ENCODE measurements around the gene C19orf81. TPM values are rescaled to one million over a fixed set of nuclear protein-coding genes. Genes with fewer than 3 reads are reported as not detected.

Gene C19orf81
- total and polyA plus RNA-seq, 2 of the 13 experiments (the other 11 are each of a cell fraction or from before 2014, with no cell fraction given), result not detected

DNA sequence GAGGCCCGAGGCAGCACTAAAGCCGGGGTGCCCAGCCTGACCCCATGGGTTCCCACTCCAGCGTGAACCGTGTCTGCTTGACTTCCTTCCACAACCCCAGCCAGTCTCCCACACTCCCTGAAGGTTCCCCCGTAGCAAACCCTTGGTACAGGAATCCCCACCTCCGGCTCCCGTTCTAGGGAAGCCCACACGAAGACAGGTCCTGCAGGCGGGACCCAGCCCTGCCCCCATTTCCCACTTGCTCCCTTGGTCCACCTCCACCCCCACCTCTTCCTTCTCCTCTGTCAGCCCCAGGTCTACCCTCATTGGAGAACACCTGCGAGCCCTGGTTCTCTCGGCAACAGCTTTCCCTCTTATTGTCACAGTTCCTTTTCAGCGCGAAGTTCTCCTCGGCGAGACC is 23.9 kb downstream of the C19orf81 start:
- no peak overlapping the region for H3K4me3 ChIP-seq (replicated peaks in 1 of 3; ENCODE audit: insufficient read depth in 1 of 3, low read depth in 2 of 3, low read length in 3 of 3)
- FAIRE-seq (no peak), ATAC-seq (no peak), DNase-seq (ENCODE audit: low spot score) (no peak)
- ChIA-PET POLR2A (no interaction called here), CTCF (ENCODE audit: low intra/inter-chr PET ratio, low total read pairs) (no interaction called here)
- H3K9ac ChIP-seq (ENCODE audit: insufficient read depth, low read depth, low read length), result no peak overlapping the region
- no peaks in the 10 kb centered on the region for H3K9me3 ChIP-seq (ENCODE audit: low read length)
- no peaks in the 10 kb centered on the region for H3K4me1 ChIP-seq (ENCODE audit: insufficient read depth, low read length)
- no peaks in the 10 kb centered on the region for H3K79me2 ChIP-seq (ENCODE audit: insufficient read depth, low read length)
- H3K4me2 ChIP-seq (ENCODE audit: low read depth, low read length), result no peak overlapping the region
- no peak overlapping the region for H2AFZ ChIP-seq (ENCODE audit: low read length)
- in situ Hi-C loops (cut with HindIII; ENCODE audit: extremely low pct_ligation_motif_present, low pct_unique_long_range_greater_than_20kb) (no loop called here), intact Hi-C loops (cut with micrococcal nuclease; ENCODE audit: unreplicated experiment) (no loop called here)
- H4K20me1 ChIP-seq (ENCODE audit: insufficient read depth, low read length), result no peaks in the 10 kb centered on the region
- peaks cover 4 to 35% of the 10 kb centered on the region in 2 experiments; a peak in 4 of 5 replicates for H3K27me3 ChIP-seq (ENCODE audit: control insufficient read depth in 1 of 2, insufficient read depth in 2 of 2, low read length in 2 of 2)
- no peak overlapping the region for H3K27ac ChIP-seq (ENCODE audit: extremely low read length, insufficient read depth, low read length)
- WGBS (ENCODE audit: low lambda C conversion rate), result 4% methylated on average over 12 of the region's 15 CpGs
- no peaks in the 10 kb centered on the region for H3K36me3 ChIP-seq (replicated peaks in 1 of 2; ENCODE audit: control insufficient read depth in 1 of 2, insufficient read depth in 2 of 2, low read length in 2 of 2)
- BruUV-seq (replicated peaks), result no TSS peak
- TF ChIP-seq ATF7-NPFF (CRISPR knock-in tag; IDR thresholded peaks at IDR 0.05; ENCODE audit: low read depth) (no peak), PCBP2 (optimal IDR thresholded peaks at IDR 0.05; ENCODE audit: low read depth, low read length, poor library complexity, severe bottlenecking) (no peak), ZNF703 (CRISPR knock-in tag; IDR thresholded peaks at IDR 0.05; ENCODE audit: borderline replicate concordance) (no peak), ZNF510 (CRISPR knock-in tag; IDR thresholded peaks at IDR 0.05; ENCODE audit: low read depth) (no peak), NR1H2 (CRISPR knock-in tag; IDR thresholded peaks at IDR 0.05; ENCODE audit: borderline replicate concordance, low read depth) (no peak), ZNF143 (CRISPR knock-in tag; IDR thresholded peaks at IDR 0.05) (no peak), KDM4B (CRISPR knock-in tag; IDR thresholded peaks at IDR 0.05) (no peak), SP2 (CRISPR knock-in tag; IDR thresholded peaks at IDR 0.05) (no peak), ZNF33A (CRISPR knock-in tag; IDR thresholded peaks at IDR 0.05; ENCODE audit: borderline replicate concordance) (no peak)
- TF ChIP-seq, protein P1, sequence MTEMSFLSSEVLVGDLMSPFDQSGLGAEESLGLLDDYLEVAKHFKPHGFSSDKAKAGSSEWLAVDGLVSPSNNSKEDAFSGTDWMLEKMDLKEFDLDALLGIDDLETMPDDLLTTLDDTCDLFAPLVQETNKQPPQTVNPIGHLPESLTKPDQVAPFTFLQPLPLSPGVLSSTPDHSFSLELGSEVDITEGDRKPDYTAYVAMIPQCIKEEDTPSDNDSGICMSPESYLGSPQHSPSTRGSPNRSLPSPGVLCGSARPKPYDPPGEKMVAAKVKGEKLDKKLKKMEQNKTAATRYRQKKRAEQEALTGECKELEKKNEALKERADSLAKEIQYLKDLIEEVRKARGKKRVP (CRISPR knock-in tag; IDR thresholded peaks at IDR 0.05), result no peak
- TF ChIP-seq, protein P2, sequence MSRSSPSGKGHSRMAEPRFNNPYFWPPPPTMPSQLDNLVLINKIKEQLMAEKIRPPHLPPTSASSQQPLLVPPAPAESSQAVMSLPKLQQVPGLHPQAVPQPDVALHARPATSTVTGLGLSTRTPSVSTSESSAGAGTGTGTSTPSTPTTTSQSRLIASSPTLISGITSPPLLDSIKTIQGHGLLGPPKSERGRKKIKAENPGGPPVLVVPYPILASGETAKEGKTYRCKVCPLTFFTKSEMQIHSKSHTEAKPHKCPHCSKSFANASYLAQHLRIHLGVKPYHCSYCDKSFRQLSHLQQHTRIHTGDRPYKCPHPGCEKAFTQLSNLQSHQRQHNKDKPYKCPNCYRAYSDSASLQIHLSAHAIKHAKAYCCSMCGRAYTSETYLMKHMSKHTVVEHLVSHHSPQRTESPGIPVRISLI (CRISPR knock-in tag; IDR thresholded peaks at IDR 0.05; ENCODE audit: borderline replicate concordance), result no peak
- TF ChIP-seq, protein P3, sequence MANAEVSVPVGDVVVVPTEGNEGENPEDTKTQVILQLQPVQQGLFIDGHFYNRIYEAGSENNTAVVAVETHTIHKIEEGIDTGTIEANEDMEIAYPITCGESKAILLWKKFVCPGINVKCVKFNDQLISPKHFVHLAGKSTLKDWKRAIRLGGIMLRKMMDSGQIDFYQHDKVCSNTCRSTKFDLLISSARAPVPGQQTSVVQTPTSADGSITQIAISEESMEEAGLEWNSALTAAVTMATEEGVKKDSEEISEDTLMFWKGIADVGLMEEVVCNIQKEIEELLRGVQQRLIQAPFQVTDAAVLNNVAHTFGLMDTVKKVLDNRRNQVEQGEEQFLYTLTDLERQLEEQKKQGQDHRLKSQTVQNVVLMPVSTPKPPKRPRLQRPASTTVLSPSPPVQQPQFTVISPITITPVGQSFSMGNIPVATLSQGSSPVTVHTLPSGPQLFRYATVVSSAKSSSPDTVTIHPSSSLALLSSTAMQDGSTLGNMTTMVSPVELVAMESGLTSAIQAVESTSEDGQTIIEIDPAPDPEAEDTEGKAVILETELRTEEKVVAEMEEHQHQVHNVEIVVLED (CRISPR knock-in tag; IDR thresholded peaks at IDR 0.05; ENCODE audit: borderline replicate concordance), result no peak
- TF ChIP-seq, protein P4, sequence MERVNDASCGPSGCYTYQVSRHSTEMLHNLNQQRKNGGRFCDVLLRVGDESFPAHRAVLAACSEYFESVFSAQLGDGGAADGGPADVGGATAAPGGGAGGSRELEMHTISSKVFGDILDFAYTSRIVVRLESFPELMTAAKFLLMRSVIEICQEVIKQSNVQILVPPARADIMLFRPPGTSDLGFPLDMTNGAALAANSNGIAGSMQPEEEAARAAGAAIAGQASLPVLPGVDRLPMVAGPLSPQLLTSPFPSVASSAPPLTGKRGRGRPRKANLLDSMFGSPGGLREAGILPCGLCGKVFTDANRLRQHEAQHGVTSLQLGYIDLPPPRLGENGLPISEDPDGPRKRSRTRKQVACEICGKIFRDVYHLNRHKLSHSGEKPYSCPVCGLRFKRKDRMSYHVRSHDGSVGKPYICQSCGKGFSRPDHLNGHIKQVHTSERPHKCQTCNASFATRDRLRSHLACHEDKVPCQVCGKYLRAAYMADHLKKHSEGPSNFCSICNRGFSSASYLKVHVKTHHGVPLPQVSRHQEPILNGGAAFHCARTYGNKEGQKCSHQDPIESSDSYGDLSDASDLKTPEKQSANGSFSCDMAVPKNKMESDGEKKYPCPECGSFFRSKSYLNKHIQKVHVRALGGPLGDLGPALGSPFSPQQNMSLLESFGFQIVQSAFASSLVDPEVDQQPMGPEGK (CRISPR knock-in tag; IDR thresholded peaks at IDR 0.05), result no peak
- TF ChIP-seq, protein P5, sequence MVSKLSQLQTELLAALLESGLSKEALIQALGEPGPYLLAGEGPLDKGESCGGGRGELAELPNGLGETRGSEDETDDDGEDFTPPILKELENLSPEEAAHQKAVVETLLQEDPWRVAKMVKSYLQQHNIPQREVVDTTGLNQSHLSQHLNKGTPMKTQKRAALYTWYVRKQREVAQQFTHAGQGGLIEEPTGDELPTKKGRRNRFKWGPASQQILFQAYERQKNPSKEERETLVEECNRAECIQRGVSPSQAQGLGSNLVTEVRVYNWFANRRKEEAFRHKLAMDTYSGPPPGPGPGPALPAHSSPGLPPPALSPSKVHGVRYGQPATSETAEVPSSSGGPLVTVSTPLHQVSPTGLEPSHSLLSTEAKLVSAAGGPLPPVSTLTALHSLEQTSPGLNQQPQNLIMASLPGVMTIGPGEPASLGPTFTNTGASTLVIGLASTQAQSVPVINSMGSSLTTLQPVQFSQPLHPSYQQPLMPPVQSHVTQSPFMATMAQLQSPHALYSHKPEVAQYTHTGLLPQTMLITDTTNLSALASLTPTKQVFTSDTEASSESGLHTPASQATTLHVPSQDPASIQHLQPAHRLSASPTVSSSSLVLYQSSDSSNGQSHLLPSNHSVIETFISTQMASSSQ (IDR thresholded peaks at IDR 0.05; ENCODE audit: low read depth), result no peak
- TF ChIP-seq, protein P5 (CRISPR knock-in tag; IDR thresholded peaks at IDR 0.05; ENCODE audit: borderline replicate concordance), result no peak

Measured in HepG2 (cell line).